Loucy (cell line): ENCODE data around the gene CD300C.

Source experiments
- CTCF ChIP-seq: fragments of 200-600 bp; sonication (generic); conservative IDR thresholded peaks from 2 replicates; pipeline ENCODE4 v1.5.1; 2014; ENCODE audit warnings: mild to moderate bottlenecking, antibody characterized with exemption, low read length
- EZH2phosphoT487 ChIP-seq: fragments of 200-600 bp; IDR thresholded peaks from 2 replicates; pipeline ENCODE4 v1.6.1; 2018; ENCODE audit warnings: antibody characterized with exemption, mild to moderate bottlenecking, moderate library complexity, borderline replicate concordance

- TF ChIP-seq CTCF: peak; percentile 86
- TF ChIP-seq EZH2phosphoT487: no peak
These were observed 20.3 kb upstream of the CD300C start for GRCh38 chr17:74566132-74566753.
